ENCODE data around the gene ST13. TPM values are rescaled to one million over a fixed set of nuclear protein-coding genes. Genes with fewer than 3 reads are reported as not detected.

ST13 gene
- total RNA-seq, 2 donors from 2014 or later, result 114 to 117 TPM

DNA sequence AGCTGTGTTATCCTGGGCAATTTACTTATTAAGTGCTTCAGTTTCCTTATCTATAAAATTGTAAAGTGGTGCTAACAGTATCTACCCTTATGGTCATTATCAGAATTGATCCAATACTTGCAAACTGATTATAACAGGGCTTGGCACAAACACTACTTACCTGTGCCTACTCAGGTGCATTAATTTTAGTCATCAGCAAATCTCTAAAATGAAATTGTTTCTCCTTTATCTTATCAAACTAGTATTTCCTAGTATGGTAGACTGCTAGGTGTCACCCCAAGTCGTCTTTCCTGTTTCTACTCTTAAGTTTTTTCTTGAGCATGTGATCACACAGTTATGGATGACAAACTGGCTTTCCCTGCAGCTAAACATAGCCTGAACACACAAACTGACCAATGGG is 33.0 kb downstream of the ST13 start:
- H3K9me3 ChIP-seq (ENCODE audit: control insufficient read depth, low read length, poor library complexity, severe bottlenecking), result no peaks in the 10 kb centered on the region
- Mint-ChIP-seq H3K36me3 (ENCODE audit: low read depth) (no peaks in the 10 kb centered on the region), H3K4me1 (peaks cover 5% of the 10 kb centered on the region), H3K27me3 (no peaks in the 10 kb centered on the region), H3K4me3 (no peak overlapping the region), H3K27ac (no peak overlapping the region)
- no peak for ATAC-seq
- no peak for DNase-seq

DNA sequence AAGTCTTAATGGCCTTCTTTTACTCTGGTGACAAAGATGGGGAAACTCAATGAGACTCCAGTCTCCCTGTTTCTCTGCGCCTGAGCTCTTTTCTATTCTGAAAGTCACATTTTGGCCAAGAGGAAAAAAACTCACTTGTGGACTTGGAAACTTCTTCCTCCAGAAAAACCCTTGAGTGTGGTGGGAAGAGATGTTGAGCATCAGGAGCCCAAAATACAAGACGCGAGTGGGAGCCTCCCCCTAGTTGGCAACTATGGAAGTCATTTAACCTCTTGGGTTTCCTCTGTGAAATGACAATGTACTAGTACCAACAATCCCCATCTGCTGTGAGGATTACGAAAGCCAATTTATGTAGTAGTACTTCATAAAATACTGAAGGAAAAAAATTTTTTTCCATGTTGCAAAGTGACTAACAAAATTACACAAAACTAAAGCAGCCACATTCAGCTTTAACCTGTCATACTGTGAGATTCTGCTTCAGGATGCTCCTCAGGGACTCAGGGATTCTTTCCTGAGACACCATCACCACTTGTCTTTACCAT is 36.8 kb downstream of the ST13 start:
- H3K9me3 ChIP-seq (ENCODE audit: control insufficient read depth, low read length, poor library complexity, severe bottlenecking), result no peaks in the 10 kb centered on the region
- Mint-ChIP-seq H3K36me3 (ENCODE audit: low read depth) (no peaks in the 10 kb centered on the region), H3K27me3 (no peaks in the 10 kb centered on the region), H3K4me1 (peaks cover 26% of the 10 kb centered on the region), H3K4me3 (peak overlapping the region; percentile 95), H3K27ac (peak overlapping the region; percentile 82)
- no peak for DNase-seq
- ATAC-seq, result no peak

DNA sequence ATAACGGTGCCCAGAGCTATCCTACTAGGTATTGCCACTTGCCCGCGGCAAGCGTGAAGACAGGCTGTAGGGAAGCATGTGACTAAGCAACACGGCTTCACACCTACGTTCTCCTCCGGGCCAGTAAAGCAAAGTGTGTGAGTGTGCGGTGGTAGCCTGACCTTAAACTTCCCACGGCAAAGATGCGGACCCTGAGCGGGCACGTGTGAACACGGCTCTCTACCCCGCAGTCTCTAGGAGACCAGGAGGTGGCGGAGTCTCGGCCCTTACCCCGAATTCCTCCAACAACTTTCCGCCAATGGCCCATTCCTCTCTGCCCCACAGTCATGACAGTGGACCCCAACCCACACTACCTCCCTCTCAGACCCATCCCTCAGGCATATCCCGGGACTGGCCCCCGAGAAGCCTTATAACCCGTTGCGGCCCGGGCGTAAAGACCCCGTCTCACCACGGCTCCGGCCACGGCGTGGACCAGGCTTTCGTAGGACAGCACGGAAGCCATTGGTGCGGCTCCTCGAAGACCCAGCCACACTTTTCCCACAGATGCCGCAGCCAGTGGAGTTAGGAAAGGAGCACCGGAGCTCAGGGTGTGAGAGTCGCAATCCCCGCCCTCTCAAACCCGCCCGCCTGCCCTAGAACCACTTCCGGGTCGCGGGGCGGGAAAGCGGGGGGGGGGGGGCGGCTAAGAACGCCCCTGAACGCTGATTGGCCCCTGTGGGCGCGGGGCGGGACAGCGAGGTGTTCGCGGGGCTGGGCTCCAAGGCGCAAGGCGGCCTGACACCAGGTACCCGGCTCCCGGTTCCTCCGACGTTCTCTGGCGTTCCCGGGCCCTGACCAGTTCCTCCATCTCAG is 37.5 kb downstream of the ST13 start, which contains the start of gene SLC25A17:
SLC25A17 (minus strand) TSS at position 600 of the 852 bp plus-strand sequence; CDS start at position 502, 98 bp downstream.
- no peaks in the 10 kb centered on the region for H3K9me3 ChIP-seq (ENCODE audit: control insufficient read depth, low read length, poor library complexity, severe bottlenecking)
- Mint-ChIP-seq H3K4me3 (peak within 1 kb of the TSS; percentile 95), H3K27ac (peak within 1 kb of the TSS; percentile 82), H3K27me3 (no peaks in the 10 kb centered on the region), H3K36me3 (ENCODE audit: low read depth) (no peaks in the 10 kb centered on the region), H3K4me1 (peaks cover 29% of the 10 kb centered on the region)
- DNase-seq (peak; percentile 80 to 86 (median 83)), ATAC-seq (peak; percentile 92)

DNA sequence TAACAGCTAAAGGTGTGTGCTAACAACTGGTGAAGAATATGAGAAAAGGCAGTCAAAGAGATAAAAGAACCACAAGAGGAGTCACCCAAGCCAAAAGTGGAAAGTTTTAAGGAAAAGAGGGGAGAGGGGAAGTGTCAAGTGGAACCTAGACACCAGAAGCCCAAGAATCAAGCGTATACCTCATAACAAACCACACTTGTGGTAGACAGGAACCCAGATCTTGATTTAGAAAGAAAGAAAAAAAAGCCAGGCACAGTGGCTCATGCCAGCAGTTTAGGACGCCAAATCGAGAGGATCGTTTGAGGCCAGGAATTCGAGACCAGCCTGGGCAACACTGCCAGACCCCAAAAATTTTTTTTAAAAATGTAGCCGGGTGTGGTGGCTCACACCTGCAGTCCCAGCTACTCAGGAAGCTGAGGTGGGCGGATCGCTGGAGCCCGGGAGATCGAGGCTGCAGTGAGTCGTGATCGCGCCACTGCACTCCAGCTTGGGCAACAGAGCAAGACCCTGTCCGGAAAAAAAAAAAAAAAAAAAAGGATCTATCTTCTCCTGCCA is 38.2 kb downstream of the ST13 start:
- Mint-ChIP-seq H3K36me3 (ENCODE audit: low read depth) (no peaks in the 10 kb centered on the region), H3K4me1 (peaks cover 31% of the 10 kb centered on the region), H3K27me3 (no peaks in the 10 kb centered on the region), H3K27ac (peak overlapping the region; percentile 82), H3K4me3 (peak overlapping the region; percentile 95)
- ATAC-seq (peak; percentile 15), DNase-seq (peak in 1 of 3 donors; percentile 10)
- no peaks in the 10 kb centered on the region for H3K9me3 ChIP-seq (ENCODE audit: control insufficient read depth, low read length, poor library complexity, severe bottlenecking)

GRCh38 chr22:40817737-40818136 is 38.7 kb downstream of the ST13 start:
- Mint-ChIP-seq H3K4me3 (peak overlapping the region; percentile 95), H3K36me3 (ENCODE audit: low read depth) (no peaks in the 10 kb centered on the region), H3K4me1 (peaks cover 31% of the 10 kb centered on the region), H3K27me3 (no peaks in the 10 kb centered on the region), H3K27ac (peak overlapping the region; percentile 82)
- ATAC-seq, result no peak
- no peak for DNase-seq
- no peaks in the 10 kb centered on the region for H3K9me3 ChIP-seq (ENCODE audit: control insufficient read depth, low read length, poor library complexity, severe bottlenecking)

- H3K9me3 ChIP-seq (ENCODE audit: control insufficient read depth, low read length, poor library complexity, severe bottlenecking), result no peaks in the 10 kb centered on the region
- ATAC-seq (no peak), DNase-seq (no peak)
- Mint-ChIP-seq H3K4me1 (peaks cover 32% of the 10 kb centered on the region), H3K36me3 (ENCODE audit: low read depth) (no peaks in the 10 kb centered on the region), H3K27ac (no peak overlapping the region), H3K4me3 (no peak overlapping the region), H3K27me3 (no peaks in the 10 kb centered on the region)
Observed at GRCh38 chr22:40813912-40814315, 42.5 kb downstream of the ST13 start.

DNA sequence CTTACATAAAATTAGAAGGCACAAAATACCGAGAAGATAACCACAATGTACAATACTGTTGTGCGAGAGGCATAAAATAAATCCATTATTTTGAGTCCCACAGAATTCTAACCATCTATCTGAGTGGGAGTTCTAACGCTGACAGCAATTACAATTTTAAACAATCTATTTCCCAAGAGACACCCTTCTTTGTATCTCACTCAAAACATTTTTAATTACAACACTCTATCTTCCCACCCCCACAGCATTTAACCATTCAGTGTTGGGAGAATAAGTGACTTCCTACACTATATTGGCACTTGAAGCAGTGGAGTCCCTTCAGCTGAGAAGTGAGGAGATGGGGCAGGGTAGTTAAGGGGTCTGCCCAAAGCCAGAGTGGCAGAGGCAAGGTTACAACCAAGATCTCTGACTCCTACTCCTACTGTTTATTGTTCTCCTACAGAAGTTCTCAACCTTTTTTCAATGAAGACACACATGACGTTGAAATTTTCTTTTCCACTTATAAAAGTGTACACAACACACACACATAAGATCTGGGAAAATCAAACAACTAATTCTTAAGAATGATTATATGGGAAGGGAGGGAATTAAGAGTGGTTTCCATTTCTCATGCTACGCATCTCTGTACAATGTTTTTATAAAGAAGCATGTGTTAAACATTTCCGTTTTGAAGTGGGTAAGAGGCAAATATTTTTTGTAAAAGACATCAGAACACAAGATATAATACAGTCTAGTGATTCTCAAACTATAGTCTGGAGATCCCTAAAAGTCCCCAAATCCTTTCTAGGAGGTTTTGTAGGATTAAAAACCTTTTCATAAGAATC is 48.2 kb downstream of the ST13 start:
- DNase-seq (no peak), ATAC-seq (no peak)
- Mint-ChIP-seq H3K27me3 (no peaks in the 10 kb centered on the region), H3K27ac (peak overlapping the region; percentile 66), H3K4me1 (peaks cover 12% of the 10 kb centered on the region), H3K4me3 (no peak overlapping the region), H3K36me3 (ENCODE audit: low read depth) (peaks cover 2% of the 10 kb centered on the region)
- H3K9me3 ChIP-seq (ENCODE audit: control insufficient read depth, low read length, poor library complexity, severe bottlenecking), result no peaks in the 10 kb centered on the region

DNA sequence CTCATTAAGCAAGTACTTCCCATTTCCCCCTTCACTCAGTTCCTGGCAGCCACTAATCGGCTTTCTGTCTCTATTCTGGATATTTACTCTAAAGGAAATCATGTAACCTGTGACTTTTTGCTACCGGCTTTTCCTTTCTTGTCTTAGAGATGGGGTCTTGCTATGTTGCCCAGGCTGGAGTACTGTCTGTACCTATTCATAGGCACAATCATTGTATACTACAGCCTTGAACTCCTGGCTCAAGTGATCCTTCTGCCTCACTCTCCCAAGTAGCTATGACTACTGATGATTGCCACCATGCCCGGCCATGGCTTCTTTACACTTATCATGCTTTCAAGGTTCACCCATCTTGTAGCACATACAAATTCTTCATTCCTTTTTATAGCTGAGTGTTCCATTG is 49.7 kb downstream of the ST13 start:
- Mint-ChIP-seq H3K4me1 (peaks cover 10% of the 10 kb centered on the region), H3K27me3 (no peaks in the 10 kb centered on the region), H3K27ac (no peak overlapping the region), H3K4me3 (no peak overlapping the region), H3K36me3 (ENCODE audit: low read depth) (peaks cover 2% of the 10 kb centered on the region)
- no peaks in the 10 kb centered on the region for H3K9me3 ChIP-seq (ENCODE audit: control insufficient read depth, low read length, poor library complexity, severe bottlenecking)
- ATAC-seq (no peak), DNase-seq (no peak)

DNA sequence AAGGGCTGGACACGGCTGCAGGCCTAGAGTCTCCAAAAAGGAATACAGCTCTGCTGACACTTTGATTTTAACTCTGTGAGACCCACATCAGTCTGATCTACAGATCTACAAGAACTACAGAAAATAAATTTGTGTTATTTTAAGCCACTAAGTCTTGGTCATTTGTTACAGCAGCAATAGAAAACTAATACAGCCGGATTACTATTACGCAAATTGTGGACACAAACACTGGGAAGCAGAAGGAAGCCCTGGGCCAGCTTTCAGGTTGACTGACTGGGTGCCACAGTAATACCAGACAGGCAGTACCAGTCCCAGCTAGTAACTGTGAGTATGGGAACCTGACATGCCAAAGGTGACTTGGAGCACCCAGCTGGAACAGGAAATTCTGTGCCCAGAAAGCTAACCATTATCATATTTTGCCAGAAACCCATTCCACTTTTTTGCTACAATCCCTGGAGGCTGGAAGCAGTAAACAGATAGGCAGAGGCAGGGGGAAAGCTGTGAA is 50.7 kb downstream of the ST13 start:
- Mint-ChIP-seq H3K4me1 (peaks cover 10% of the 10 kb centered on the region), H3K27me3 (no peaks in the 10 kb centered on the region), H3K27ac (no peak overlapping the region), H3K36me3 (ENCODE audit: low read depth) (peaks cover 2% of the 10 kb centered on the region), H3K4me3 (no peak overlapping the region)
- H3K9me3 ChIP-seq (ENCODE audit: control insufficient read depth, low read length, poor library complexity, severe bottlenecking), result no peaks in the 10 kb centered on the region
- ATAC-seq, result no peak
- no peak for DNase-seq

- Mint-ChIP-seq H3K36me3 (ENCODE audit: low read depth) (peaks cover 2% of the 10 kb centered on the region), H3K4me1 (peaks cover 10% of the 10 kb centered on the region), H3K27ac (no peak overlapping the region), H3K4me3 (no peak overlapping the region), H3K27me3 (no peaks in the 10 kb centered on the region)
- DNase-seq (no peak), ATAC-seq (no peak)
- no peaks in the 10 kb centered on the region for H3K9me3 ChIP-seq (ENCODE audit: control insufficient read depth, low read length, poor library complexity, severe bottlenecking)
Observed at GRCh38 chr22:40805239-40805638, 51.2 kb downstream of the ST13 start.

DNA sequence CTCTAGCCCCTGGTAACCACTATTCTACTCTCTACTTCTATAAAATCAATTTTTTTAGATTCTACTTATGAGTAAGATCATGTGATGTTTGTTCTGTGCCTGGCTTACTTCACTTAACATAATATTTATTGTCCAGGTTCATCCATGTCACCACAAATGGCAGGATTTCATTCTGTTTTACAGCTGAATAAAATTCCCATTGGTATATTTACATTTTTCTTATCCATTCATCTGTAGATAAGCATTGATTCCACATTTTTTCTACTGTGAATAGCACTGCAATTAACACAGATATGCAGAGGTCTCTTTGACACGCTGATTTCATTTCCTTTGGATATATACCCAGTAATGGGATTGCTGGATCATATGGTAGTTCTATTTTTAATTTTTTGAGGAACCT is 53.1 kb downstream of the ST13 start:
- Mint-ChIP-seq H3K36me3 (ENCODE audit: low read depth) (peaks cover 2% of the 10 kb centered on the region), H3K4me1 (peaks cover 8% of the 10 kb centered on the region), H3K27ac (no peak overlapping the region), H3K27me3 (no peaks in the 10 kb centered on the region), H3K4me3 (no peak overlapping the region)
- H3K9me3 ChIP-seq (ENCODE audit: control insufficient read depth, low read length, poor library complexity, severe bottlenecking), result no peaks in the 10 kb centered on the region
- ATAC-seq (no peak), DNase-seq (no peak)

- H3K9me3 ChIP-seq (ENCODE audit: control insufficient read depth, low read length, poor library complexity, severe bottlenecking), result no peaks in the 10 kb centered on the region
- no peak overlapping the region for H3K4me3 Mint-ChIP-seq
- no peaks in the 10 kb centered on the region for H3K27me3 Mint-ChIP-seq
- no peak overlapping the region for H3K27ac Mint-ChIP-seq
- H3K36me3 Mint-ChIP-seq (ENCODE audit: low read depth), result no peaks in the 10 kb centered on the region
- ATAC-seq, result no peak
- no peaks in the 10 kb centered on the region for H3K4me1 Mint-ChIP-seq
- no peak for DNase-seq
Observed at GRCh38 chr22:40799008-40799407, 57.4 kb downstream of the ST13 start.

GRCh38 chr22:40797427-40797826 is 59.0 kb downstream of the ST13 start:
- DNase-seq, result no peak
- H3K9me3 ChIP-seq (ENCODE audit: control insufficient read depth, low read length, poor library complexity, severe bottlenecking), result no peaks in the 10 kb centered on the region
- Mint-ChIP-seq H3K27me3 (no peaks in the 10 kb centered on the region), H3K36me3 (ENCODE audit: low read depth) (no peaks in the 10 kb centered on the region), H3K27ac (no peak overlapping the region), H3K4me1 (no peaks in the 10 kb centered on the region), H3K4me3 (no peak overlapping the region)
- no peak for ATAC-seq
